GM12891 (cell line): ENCODE measurements around the gene PLA1A.

ENCODE experiments used
- DNase-seq: peaks from one replicate; pipeline ENCODE4 v3.0.0; 2011; ENCODE audit warnings: low spot score; ENCODE audit not compliant: insufficient read length
- FAIRE-seq: peaks from 2 replicates; lab custom pipeline; 2011; peaks lifted over from hg19 to GRCh38; lab: Jason Lieb, UNC
- PAX5 ChIP-seq: IDR thresholded peaks from 2 replicates; pipeline ENCODE4 v1.6.1; 2011; ENCODE audit warnings: low read length, moderate library complexity, mild to moderate bottlenecking; ENCODE audit not compliant: insufficient read depth, severe bottlenecking
- POLR2A ChIP-seq: IDR thresholded peaks from 2 replicates; pipeline ENCODE4 v1.6.1; 2011; ENCODE audit warnings: low read depth, low read length, control low read depth
- POLR2AphosphoS5 ChIP-seq: IDR thresholded peaks from 2 replicates; pipeline ENCODE4 v1.6.1; 2011; ENCODE audit warnings: low read depth, low read length, control low read depth
- POU2F2 ChIP-seq: IDR thresholded peaks from 2 replicates; pipeline ENCODE4 v1.6.1; 2011; ENCODE audit warnings: low read depth, mild to moderate bottlenecking, control low read depth, low read length, moderate library complexity
- SPI1 ChIP-seq: IDR thresholded peaks from 2 replicates; pipeline ENCODE4 v1.6.1; 2011; ENCODE audit warnings: low read depth, low read length, control low read depth
- TAF1 ChIP-seq: IDR thresholded peaks from 2 replicates; pipeline ENCODE4 v1.6.1; 2011; ENCODE audit warnings: low read depth, low read length, control low read depth

Gene PLA1A

DNA sequence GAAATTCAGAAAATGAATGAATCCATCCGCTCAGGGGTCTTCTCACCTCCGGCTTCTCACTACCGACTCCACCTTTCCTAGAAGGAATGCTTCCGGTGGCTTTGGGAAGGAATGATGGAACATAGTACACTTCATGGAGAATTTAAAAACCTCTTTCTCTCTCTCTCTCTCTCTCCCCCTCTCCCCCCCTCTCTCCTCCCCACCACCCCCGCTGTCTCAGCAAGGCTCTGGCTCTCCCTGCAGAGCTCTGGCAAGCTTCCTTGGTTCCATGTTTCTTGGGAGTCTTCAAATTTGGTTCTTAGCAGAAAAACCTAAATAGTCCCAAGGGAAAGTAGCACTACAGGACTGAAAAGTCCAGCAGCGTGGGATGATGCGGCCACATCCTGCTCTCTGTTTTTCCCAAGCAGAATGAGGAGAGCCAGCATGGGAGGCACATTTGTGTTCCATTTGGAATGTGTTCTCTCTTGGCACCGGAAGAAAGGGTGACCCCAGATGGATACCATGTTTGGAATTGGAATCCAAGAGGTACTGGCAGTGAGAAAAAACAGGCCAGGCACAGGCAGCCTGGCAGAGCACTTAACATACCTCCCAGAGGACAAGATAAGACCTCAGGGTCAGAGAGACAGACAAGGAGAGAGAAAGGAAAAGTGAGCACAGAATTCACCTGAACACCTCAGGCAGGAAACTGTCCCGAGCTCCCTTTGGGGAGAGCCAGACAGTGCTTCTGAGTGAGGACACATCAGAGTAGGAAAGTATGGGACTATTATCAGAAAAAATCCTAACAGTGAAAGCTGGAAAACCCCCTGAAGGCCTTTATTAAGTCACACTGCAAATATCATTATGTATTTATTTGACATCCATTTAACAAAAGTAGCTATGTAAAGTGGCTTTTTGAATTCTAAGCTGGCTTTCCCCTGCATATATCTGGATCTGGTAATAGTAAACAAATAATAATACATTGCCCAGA, 63.1 kb downstream of the PLA1A start, which contains the start of gene POPDC2:
TSS of gene POPDC2 (minus strand) at position 116 of the 967 bp plus-strand sequence. CDS start 166 bp downstream, outside the sequence.
- TF ChIP-seq SPI1 = no peak
- TF ChIP-seq POLR2A = no peak
- TF ChIP-seq POU2F2 = no peak
- DNase-seq = no peak
- FAIRE-seq = no peak

DNA sequence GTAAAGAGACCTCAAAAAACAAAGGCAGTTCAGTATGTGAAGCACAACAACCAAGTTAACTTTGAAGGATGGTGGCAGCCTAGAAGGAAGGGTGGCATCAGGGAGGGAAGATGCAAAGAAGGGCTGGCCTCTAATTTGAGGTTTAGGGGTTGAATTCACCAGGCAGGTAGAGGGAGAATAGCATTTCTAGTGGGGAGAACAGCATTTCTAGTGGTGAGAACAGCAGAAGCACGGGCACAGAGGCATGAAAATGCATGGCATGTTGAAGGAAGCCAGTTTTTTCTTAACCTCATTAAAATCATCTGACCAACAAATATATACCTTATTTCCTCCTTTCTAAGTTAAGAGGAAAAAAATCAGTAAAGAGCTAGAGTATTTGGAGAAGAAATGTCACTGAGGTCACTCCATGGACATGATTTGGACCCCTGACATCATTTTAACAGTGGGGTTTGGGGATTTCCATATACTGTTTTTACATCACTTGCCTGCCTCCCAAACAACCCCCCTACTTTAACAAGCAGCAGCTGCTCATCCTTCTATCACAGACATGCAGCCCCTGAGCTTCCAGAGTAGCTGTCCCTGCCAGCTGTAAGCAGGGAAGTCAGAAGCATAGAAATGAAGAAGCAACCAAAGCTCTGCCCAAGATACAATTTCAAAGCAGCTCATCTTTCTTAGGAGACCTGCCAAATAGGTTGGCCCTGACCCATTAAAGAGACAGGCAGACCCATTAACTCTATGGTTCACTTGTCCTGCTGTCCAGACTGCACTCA, 65.1 kb downstream of the PLA1A start:
- no peak for FAIRE-seq
- no peak for TF ChIP-seq TAF1
- TF ChIP-seq POLR2A = 0 out of 2 replicates have a peak, but pooled peaks have one; percentile 27
- no peak for DNase-seq

DNA sequence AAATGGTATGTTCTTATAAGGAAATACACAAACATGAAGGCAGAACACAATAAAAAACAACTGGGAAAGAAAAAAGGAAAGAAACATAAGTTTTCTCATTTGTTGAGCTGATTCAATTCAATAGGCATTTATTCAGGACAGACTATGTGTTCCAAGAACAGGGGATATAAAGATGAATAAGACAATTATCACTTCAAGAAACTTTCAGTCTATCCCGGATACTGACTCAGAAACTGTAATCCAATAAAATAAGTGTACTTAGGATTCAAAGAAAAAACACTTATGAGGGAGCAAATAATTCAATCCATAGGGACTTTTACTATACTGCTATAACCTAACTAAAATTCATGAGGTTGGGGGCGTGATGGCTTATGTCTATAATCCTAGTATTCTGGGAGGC, 66.2 kb downstream of the PLA1A start:
- DNase-seq = no peak
- no peak for TF ChIP-seq POLR2AphosphoS5
- TF ChIP-seq POU2F2 = no peak
- TF ChIP-seq TAF1 = no peak
- FAIRE-seq = no peak

DNA sequence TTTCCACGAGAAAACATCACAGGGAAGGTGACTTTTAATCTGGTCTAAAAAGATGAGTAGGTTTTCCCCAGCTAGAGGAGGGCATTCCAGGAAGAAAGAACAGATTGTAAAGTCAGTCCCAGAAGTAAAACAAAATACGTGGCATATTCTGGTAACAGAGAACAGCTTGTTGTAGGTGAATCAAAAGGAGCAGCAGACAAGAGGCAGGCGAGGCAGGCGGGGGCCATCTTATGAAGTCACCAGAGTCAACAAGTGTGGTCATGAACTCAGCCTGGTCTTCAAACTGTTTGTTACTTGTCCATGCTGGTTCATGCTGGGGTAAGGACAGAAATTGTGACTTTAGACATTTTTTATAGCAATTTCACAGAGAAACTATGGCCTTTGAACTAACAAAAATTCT, 66.7 kb downstream of the PLA1A start:
- DNase-seq (no peak), FAIRE-seq (peak; percentile 28)
- TF ChIP-seq POLR2A (no peak), TAF1 (no peak), POLR2AphosphoS5 (no peak), PAX5 (no peak), SPI1 (no peak), POU2F2 (no peak)

DNA sequence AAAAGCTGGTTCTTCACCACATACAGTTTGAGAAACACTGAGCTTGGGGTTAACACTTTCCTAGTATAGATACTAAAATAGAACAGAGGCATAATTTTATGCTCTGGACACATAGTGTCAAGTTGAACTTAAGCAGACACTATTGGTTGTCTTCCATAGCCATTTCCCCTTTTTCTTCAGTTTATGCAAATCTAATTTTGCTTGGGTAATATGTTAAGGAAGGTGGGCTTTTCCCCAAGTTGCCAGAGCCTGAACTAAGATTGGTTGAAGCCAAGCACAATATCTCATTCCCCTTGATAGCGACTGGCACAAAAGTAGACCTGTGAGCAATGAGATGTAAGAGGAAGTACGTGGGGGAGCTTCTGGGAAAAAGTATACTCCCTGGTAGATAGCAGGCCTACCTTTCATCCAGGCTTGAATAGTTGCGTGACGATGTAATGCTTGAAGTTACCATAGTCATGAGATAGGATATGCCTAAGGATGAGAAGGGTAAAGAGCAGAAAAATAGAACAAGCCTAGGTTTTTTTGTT, 67.2 kb downstream of the PLA1A start:
- FAIRE-seq (peak; percentile 74), DNase-seq (no peak)
- TF ChIP-seq TAF1 = no peak
- TF ChIP-seq POU2F2 = 0 out of 2 replicates have a peak, but pooled peaks have one; percentile 50
- 0 out of 2 replicates have a peak, but pooled peaks have one; percentile 19 for TF ChIP-seq POLR2A
- TF ChIP-seq SPI1 = peak; percentile 80

DNA sequence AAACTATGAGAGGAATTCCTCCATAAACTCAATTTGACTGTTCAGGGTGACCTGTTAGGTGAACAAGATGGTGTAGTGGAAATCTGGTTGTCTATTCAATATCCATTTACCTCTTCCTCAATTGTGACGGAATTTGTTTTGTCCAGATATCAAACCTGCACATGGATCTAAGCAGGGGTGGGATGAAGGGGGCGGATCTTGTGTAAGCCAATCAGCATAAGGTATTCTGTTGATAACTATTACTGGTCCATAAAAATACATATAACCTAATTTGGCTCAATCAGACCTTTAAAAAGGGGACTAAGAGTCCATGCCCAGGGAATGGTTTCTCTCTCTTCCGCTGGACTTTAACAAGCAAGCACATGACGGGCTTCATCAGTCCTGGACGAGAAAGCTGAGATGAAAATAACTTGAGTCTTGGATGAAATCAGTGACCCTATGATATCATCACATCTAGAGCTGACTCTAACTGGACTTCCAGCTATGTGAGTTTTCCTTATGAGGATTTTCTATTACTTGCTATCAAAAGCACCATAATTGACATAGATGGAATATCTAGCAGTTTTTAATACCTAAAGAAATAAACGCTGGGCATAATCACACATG, 68.4 kb downstream of the PLA1A start:
- FAIRE-seq (no peak), DNase-seq (no peak)
- TF ChIP-seq POU2F2 = no peak
- no peak for TF ChIP-seq SPI1
- no peak for TF ChIP-seq POLR2AphosphoS5
- TF ChIP-seq POLR2A = no peak
- TF ChIP-seq PAX5 = no peak
- TF ChIP-seq TAF1 = no peak

DNA sequence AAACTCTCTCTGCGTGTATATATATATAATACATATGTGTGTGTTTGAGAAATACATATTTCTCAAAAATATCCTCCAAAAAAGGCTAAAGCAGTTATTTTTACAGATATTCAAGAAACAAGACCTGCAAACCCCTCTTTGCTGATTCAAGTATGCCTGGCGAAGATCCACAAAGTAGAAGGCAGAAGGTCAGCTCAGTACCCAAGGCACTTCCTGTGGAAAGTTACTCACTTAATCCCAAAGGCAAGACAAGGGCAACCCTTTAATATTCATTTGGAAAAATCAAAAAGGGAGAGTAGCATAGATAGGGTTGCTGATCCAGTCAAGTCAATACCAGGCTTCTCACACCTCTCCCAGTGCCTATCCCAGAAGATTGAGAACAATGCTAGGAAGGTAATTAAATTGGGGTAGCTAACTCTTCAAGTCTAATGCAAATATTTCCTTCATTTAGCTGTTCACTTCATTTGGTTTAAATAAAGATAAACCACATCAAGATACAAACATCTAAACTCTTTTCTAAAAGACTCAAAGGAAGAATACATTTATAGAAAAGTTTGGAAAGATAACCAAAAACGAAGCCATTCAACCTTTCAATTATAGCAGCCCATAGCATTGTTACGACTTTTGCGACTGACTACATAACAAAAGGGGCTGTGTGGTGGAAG, 72.4 kb downstream of the PLA1A start:
- FAIRE-seq = no peak
- no peak for DNase-seq
- TF ChIP-seq POLR2A = no peak
- no peak for TF ChIP-seq TAF1

DNA sequence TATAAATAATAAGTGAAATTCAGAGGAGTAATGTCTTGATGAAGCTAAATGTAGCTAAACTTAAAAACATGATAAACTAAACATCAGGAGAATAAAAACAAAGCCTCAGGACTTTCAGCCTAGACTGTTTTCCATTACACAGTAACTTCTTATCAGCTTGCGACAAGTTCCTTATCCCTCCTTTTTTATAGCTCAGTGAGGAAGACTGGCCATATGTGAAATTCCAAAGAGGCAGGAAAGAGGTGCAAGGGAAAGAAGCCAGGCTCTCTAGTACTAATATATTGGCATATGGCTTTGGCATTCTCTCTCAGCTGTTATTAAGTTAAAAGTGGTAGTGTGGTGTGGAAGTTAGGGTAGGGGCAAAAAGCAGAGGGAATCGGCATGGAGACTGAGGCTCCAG, 75.1 kb downstream of the PLA1A start:
- FAIRE-seq (no peak), DNase-seq (no peak)
- TF ChIP-seq POU2F2 (no peak), PAX5 (no peak), POLR2AphosphoS5 (no peak), POLR2A (no peak), TAF1 (no peak), SPI1 (no peak)

DNA sequence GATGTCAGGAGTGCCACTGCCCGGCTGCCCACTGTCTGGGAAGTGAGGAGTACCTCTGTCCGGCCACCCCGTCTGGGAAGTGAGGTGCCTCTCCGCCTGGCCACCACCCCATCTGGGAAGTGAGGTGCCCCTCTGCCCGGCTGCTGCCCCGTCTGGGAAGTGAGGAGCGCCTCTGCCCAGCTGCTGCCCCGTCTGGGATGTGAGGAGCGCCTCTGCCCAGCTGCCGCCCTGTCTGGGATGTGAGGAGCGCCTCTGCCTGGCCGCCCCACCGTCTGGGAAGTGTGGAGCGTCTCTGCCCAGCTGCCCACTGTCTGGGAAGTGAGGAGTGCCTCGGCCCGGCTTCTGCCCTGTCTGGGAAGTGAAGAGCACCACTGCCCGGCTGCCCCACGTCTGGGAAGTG, 76.2 kb downstream of the PLA1A start:
- TF ChIP-seq PAX5 (no peak), SPI1 (no peak)
- DNase-seq (no peak), FAIRE-seq (no peak)
